HG02938 (cell line): ENCODE results near the gene DOK5.

Source experiments
- ATAC-seq: cut with Tn5 transposase; IDR thresholded peaks from one replicate; pipeline ENCODE4 v1.9.1; 2021; ENCODE audit warnings: mild to moderate bottlenecking, moderate library complexity; ENCODE audit not compliant: unreplicated experiment

DOK5 gene

DNA sequence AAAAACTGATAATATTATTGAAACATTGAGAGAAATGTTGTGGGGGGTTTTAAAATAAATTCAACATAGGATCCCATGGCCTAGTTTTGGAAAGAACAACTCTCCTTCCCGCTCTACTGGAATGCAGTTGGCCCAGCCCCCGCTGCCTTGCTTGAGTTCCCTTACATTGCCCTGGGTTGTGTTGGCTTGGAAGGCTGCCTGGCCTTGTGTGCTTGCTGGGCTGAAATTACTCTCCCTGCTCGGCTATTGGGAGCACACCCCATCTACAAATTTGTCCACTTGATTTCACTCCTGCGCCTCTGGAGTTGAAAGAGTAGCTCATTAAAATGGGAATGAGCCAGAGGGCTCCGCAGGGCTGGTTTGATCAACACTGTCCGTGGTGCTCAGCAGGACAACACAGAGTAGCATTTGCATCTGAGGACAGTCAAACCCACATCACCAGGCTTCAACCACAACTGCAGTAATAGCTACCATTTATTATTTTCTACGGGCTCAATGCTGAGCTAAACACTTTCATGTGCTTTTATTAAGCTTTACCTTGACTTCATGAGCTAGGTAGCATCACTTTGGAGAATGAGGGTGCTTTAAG lies 35.2 kb downstream of the DOK5 start:
- no peak for ATAC-seq

DNA sequence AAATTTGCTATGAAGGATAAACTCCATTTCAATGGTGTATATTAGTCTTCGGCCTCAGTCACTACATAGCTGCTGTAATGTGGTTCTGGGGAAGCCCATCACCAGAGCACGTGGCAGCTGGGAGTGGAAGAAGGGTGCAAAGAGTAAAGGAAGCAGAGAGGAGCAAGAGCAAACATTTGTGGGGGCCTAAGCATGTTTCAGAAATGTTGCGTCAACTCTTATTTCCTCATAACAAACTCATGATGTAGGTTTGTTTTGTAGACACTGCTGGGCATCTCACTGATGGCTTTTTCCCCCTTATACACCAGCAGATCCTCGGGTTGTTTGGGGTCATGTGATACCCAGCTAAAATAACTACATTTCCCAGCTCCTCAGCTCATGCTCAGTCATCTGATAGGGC lies 37.3 kb downstream of the DOK5 start:
- no peak for ATAC-seq

DNA sequence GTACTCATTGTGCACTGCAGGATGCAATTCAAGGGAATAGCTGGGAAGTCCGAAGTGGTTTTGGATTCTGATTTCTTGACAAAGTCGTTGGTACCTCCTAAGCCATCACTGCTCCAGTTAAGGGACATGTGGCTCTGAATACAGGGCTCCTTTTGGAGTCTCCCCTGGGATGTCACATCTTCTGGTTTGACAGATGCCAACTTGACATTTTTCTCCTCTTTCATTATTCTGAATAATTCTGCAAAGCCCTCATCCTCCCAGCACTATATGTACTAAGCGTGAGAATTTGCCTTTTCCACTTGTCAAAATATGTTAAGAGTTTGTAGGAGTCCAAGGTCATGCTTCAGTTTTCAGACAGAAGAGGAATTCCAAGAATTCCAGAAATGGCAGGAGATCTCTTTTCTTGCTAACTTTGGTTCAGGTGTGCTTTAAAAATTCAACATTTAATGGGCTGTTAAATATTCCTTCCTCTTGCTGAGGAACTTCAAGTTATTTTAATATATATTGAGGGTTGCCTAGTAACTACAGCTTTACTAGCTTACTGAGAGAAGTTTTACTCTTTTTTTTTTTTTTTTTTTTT lies 38.7 kb downstream of the DOK5 start:
- no peak for ATAC-seq

- ATAC-seq = no peak
Measured at GRCh38 chr20:54515793-54516628, 40.6 kb downstream of the DOK5 start.

GRCh38 chr20:54517241-54517975 lies 42.0 kb downstream of the DOK5 start:
- no peak for ATAC-seq

GRCh38 chr20:54524849-54525248 lies 49.5 kb downstream of the DOK5 start:
- ATAC-seq = no peak

GRCh38 chr20:54525916-54526590 lies 50.7 kb downstream of the DOK5 start:
- ATAC-seq = no peak

GRCh38 chr20:54526801-54527200 lies 51.4 kb downstream of the DOK5 start:
- no peak for ATAC-seq

- no peak for ATAC-seq
Measured at GRCh38 chr20:54532573-54532972, 57.2 kb downstream of the DOK5 start.

DNA sequence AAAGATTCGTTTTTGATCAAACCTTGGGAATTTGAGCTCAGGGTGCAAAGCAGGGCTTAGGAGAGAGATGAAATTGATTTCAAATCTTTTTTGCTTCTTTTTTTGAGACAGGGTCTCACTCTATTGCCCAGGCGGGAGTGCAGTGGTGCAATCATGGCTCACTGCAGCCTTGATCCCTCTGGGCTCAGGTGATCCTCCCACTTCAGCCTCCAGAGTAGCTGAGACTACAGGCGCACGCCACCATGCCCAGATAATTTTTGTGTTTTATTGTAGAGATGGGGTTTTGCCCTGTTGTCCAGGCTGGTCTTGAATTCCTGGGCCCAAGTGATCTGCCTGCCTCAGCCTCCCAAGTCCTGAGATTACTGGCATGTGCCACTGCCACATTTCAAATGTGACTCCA lies 58.7 kb downstream of the DOK5 start:
- no peak for ATAC-seq

DNA sequence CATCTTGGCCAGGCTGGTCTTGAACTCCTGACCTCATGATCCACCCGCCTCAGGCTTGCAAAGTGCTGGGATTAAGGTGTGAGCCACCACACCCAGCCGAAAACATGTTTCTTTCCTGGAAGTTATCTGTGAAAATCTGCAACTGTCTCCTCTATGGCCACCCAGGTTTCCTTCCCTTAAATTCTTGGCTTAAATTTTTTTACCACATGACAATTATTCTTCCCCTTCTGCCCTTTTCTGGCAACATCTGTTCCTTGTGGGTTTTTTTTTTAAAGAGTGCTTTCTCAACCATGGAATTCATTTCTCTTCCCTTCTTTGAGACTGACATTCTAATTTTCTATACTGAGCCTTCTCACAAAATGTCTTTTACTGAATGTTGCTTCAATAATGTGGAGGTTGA lies 59.6 kb downstream of the DOK5 start:
- ATAC-seq = no peak

GRCh38 chr20:54535746-54536145 lies 60.4 kb downstream of the DOK5 start:
- ATAC-seq = no peak

- no peak for ATAC-seq
Measured at GRCh38 chr20:54539521-54540046, 64.2 kb downstream of the DOK5 start.

DNA sequence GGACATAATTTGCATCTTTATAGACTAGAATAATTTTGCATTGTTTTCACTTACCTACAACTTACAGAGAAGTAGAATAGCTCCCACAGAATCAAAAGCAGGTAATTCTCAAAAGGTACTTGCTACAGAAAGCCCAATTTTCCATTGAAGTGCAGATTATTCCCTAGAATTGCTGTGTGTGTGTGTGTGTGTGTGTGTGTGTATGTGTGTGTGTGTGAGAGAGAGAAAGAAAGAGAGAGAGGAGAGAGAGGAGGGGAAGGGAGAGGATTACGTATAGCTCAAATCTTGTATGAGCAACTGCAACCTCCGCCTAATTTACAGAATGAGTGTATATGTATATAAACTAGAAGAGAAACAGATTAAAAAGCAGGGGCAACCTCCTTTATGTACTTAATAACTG lies 68.0 kb downstream of the DOK5 start:
- no peak for ATAC-seq

DNA sequence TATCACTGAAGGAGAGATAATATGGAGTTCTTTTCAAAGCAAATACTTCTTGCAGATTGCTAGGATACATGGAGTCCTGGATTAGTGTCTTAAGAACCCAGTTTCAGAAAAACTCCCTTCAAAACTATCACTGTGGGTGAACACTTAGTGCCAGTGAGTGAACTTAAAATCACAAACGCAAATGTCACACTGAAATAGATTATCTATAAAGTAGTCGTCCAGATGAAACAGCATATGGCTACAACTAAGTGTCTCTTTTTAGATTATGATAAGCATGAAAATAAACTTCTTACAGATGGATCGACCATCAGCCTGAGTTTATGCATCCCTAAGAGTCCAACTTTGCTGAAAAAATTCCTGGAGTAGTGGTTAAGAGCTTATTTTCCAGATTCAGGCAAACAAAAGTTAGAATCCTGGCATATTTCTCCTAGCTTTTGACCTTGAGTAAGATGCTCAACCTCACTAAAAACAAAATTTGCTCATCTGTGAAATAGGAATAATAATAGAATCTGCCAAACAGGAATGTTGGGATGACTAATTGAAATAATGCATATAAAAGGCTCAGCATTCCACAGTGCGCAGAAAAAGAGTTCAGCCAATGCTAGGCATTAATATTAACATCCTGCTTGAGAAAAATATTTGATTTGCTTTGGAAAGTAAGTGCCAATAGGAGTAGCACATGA lies 70.4 kb downstream of the DOK5 start:
- no peak for ATAC-seq

DNA sequence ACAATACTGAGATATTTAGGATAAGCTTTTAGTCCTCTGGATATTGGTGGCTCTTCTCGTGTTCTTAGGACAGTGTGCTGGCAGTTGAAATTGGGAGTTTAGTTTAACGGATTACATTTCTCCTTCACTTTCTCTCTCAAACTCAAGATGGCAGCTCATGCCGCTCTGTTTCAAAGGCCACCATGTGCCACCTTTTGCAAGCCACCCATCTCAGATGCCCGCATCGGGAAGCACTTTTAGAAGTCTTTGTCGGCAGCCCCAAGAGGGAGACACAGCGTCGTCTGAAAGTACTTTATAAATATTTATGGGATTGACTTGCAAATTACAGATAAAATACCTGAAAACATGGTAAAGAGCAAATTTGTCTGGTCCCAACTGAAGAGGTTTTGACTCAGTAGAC lies 73.5 kb downstream of the DOK5 start:
- ATAC-seq = no peak

DNA sequence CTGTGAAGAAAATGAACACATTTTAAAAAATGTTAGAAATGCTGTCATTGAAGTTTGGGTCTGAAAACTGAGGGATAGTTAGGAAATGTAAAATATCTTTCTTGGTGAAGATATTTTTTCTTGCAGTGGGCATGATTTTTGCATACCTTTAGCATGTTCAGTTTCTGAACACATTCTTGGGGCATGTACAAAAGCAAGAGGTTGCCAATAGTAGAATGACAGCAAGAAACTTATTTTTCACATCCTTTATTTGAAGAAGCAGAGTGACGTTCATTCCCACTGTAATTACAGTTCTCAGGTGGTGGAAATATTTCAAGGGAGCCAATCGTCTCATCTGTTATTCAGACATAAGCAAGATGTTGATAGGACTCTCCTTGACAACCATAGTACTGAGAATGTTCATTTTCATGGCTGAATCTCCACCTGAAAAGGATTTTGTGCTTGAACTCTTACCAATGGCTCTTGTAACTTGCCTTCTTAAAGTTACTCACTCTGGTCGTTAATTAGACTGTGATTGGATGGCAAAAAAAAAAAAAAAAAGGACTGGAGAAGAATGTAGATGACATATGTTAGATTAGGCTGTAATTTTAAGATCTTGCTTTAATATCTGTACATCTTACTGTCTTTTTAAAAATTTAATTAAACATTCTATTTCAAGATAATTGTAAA lies 74.4 kb downstream of the DOK5 start:
- ATAC-seq = no peak

GRCh38 chr20:54550776-54551396 lies 75.5 kb downstream of the DOK5 start:
- ATAC-seq = no peak

DNA sequence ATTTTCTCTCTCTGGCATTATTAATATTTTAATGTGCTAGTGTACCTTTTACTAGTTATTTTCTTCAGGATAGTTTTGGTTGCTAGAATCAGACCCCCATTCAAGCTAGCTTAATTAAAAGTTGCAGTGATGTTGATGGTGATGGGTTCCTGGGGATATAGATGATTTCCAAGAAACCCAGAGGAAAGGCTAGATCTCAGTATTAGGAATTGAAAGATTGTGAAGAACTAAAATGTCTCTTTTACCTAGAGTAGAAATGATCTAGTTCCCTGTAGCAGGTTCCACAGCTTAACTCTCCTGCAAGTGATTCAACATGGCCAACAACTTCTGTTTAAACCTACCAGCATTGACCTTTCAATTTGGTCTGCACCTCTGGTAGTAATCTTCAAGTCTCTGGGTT lies 78.6 kb downstream of the DOK5 start:
- ATAC-seq = no peak
